GDM1 (cell line): ENCODE results near the gene FLNA.

Experiments
- DNase-seq: peaks from one replicate; lab custom pipeline; 2025; lab: John Stamatoyannopoulos, UW

FLNA gene

GRCh38 chrX:154378059-154378798 is 3.8 kb upstream of the FLNA start:
- DNase-seq, result peak; percentile 45

- DNase-seq, result no peak
These were observed 2.3 kb upstream of the FLNA start for GRCh38 chrX:154376774-154377173.

GRCh38 chrX:154375156-154375504 is 696 bp upstream of the FLNA start:
- no peak for DNase-seq

GRCh38 chrX:154373340-154374306 is 811 bp downstream of the FLNA start:
- no peak for DNase-seq

GRCh38 chrX:154372612-154373022 is 1.8 kb downstream of the FLNA start:
- no peak for DNase-seq

- DNase-seq, result no peak
These were observed 2.6 kb downstream of the FLNA start for GRCh38 chrX:154371789-154372300.

GRCh38 chrX:154371017-154371788 is 3.2 kb downstream of the FLNA start:
- peak; percentile 84 for DNase-seq

- DNase-seq, result no peak
These were observed 4.0 kb downstream of the FLNA start for GRCh38 chrX:154370300-154371016.

GRCh38 chrX:154369449-154370299 is 4.8 kb downstream of the FLNA start:
- DNase-seq, result peak; percentile 71

GRCh38 chrX:154368630-154369448 is 5.6 kb downstream of the FLNA start:
- DNase-seq, result peak; percentile 64

GRCh38 chrX:154367474-154368308 is 6.7 kb downstream of the FLNA start:
- no peak for DNase-seq

- DNase-seq, result no peak
These were observed 7.8 kb downstream of the FLNA start for GRCh38 chrX:154366666-154367055.

- DNase-seq, result no peak
These were observed 8.3 kb downstream of the FLNA start for GRCh38 chrX:154365997-154366665.

- DNase-seq, result no peak
These were observed 9.3 kb downstream of the FLNA start for GRCh38 chrX:154365052-154365600.

GRCh38 chrX:154363706-154364439 is 10.6 kb downstream of the FLNA start:
- DNase-seq, result no peak

GRCh38 chrX:154362085-154362742 is 12.2 kb downstream of the FLNA start:
- DNase-seq, result no peak
